ENCODE measurements around the gene SLC29A3. TPM values are rescaled to one million over a fixed set of nuclear protein-coding genes. Genes with fewer than 3 reads are reported as not detected.

The SLC29A3 gene
- total RNA-seq, 2 donors from 2014 or later = 14.1 to 16.8 TPM

GRCh38 chr10:71294091-71294561, 24.9 kb upstream of the SLC29A3 start:
- H3K36me3 ChIP-seq (ENCODE audit: control insufficient read depth, insufficient read depth, low read length) = peaks cover 12% of the 10 kb centered on the region
- TF ChIP-seq, protein P1, sequence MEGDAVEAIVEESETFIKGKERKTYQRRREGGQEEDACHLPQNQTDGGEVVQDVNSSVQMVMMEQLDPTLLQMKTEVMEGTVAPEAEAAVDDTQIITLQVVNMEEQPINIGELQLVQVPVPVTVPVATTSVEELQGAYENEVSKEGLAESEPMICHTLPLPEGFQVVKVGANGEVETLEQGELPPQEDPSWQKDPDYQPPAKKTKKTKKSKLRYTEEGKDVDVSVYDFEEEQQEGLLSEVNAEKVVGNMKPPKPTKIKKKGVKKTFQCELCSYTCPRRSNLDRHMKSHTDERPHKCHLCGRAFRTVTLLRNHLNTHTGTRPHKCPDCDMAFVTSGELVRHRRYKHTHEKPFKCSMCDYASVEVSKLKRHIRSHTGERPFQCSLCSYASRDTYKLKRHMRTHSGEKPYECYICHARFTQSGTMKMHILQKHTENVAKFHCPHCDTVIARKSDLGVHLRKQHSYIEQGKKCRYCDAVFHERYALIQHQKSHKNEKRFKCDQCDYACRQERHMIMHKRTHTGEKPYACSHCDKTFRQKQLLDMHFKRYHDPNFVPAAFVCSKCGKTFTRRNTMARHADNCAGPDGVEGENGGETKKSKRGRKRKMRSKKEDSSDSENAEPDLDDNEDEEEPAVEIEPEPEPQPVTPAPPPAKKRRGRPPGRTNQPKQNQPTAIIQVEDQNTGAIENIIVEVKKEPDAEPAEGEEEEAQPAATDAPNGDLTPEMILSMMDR (conservative IDR thresholded peaks at IDR 0.05) = no peak
- H3K4me3 Mint-ChIP-seq = no peak overlapping the region
- WGBS, 2 experiments (ENCODE audit: insufficient coverage in 1 of 2, insufficient read length in 1 of 2) = 90 to 93% methylated on average over 3 to 6 of the region's 6 CpGs
- H3K27me3 ChIP-seq (ENCODE audit: control insufficient read depth, insufficient read depth, low read length, poor library complexity, severe bottlenecking) = no peaks in the 10 kb centered on the region
- H3K4me3 ChIP-seq (ENCODE audit: low read length) = no peak overlapping the region
- H3K9me3 Mint-ChIP-seq = no peaks in the 10 kb centered on the region
- H3K36me3 Mint-ChIP-seq (ENCODE audit: low read depth) = peaks cover 21% of the 10 kb centered on the region
- H3K27me3 Mint-ChIP-seq (ENCODE audit: insufficient read depth) = no peaks in the 10 kb centered on the region
- peaks cover 6% of the 10 kb centered on the region for H3K9me3 ChIP-seq (ENCODE audit: control insufficient read depth, low read length)
- H3K4me1 Mint-ChIP-seq = peaks cover 5% of the 10 kb centered on the region
- H3K27ac Mint-ChIP-seq = no peak overlapping the region
- DNase-seq = no peak
- no peaks in the 10 kb centered on the region for H3K4me1 ChIP-seq (ENCODE audit: control insufficient read depth, insufficient read depth, low read length)
- no peak overlapping the region for H3K27ac ChIP-seq (ENCODE audit: low read depth, low read length)
- H3K9ac ChIP-seq (ENCODE audit: extremely low read depth, low read length, poor library complexity, severe bottlenecking) = no peak overlapping the region

DNA sequence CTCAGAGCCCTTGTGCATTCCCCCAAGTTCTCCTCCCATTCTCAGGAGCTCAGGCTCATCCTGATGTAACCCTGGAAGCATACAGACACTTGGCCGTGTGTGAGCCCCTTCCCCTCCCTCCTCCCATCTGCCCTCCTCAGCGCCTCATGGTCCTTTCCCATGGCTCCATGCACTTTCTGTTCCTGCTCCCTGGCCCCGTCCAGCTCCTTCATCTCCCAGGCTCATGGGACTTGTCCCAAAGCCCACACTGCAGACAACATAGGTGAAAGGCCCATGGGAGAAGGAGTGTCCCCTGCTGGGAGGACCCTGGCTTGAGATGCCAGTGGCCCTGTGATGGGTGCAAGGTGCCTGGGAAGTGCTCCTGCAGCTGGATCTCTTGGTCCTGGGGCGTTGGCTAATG, 24.2 kb upstream of the SLC29A3 start:
- Histone ChIP-seq H3K4me3 (ENCODE audit: low read length) (no peak overlapping the region), H3K27ac (ENCODE audit: low read depth, low read length) (no peak overlapping the region), H3K9ac (ENCODE audit: extremely low read depth, low read length, poor library complexity, severe bottlenecking) (no peak overlapping the region), H3K27me3 (ENCODE audit: control insufficient read depth, insufficient read depth, low read length, poor library complexity, severe bottlenecking) (no peaks in the 10 kb centered on the region), H3K4me1 (ENCODE audit: control insufficient read depth, insufficient read depth, low read length) (no peaks in the 10 kb centered on the region), H3K36me3 (ENCODE audit: control insufficient read depth, insufficient read depth, low read length) (peaks cover 8% of the 10 kb centered on the region), H3K9me3 (ENCODE audit: control insufficient read depth, low read length) (no peaks in the 10 kb centered on the region)
- Mint-ChIP-seq H3K4me3 (no peak overlapping the region), H3K27ac (no peak overlapping the region), H3K27me3 (ENCODE audit: insufficient read depth) (no peaks in the 10 kb centered on the region), H3K36me3 (ENCODE audit: low read depth) (peaks cover 17% of the 10 kb centered on the region), H3K9me3 (no peaks in the 10 kb centered on the region), H3K4me1 (peaks cover 5% of the 10 kb centered on the region)
- TF ChIP-seq, protein P1 (conservative IDR thresholded peaks at IDR 0.05) = no peak
- 88 to 92% methylated on average over 3 to 4 of the region's 4 CpGs for WGBS, 2 experiments (ENCODE audit: insufficient coverage in 1 of 2, insufficient read length in 1 of 2)
- no peak for DNase-seq

DNA sequence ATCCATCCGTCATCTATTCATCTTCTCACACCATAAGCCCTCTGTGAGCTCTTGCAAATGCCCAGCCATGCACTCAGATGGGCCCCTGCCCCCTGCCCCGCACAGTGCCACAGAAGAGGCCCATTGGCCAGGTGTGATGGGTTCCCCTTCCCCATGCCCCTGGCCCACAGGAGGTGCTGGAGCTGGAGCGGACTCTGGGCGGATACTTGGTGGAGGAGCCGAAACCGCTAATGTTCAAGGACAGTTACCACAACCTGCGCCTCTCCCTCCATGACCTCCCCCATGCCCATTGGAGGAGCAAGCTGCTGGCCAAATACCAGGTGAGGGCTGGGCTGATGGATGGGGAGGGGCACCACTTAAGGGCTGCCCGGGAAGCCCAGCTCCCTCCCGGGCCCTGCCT, 23.4 kb upstream of the SLC29A3 start:
- WGBS, 2 experiments (ENCODE audit: insufficient coverage in 1 of 2, insufficient read length in 1 of 2) = 90 to 95% methylated on average over 2 to 9 of the region's 9 CpGs
- no peaks in the 10 kb centered on the region for H3K9me3 Mint-ChIP-seq

More for the DNA sequence above, 23.4 kb upstream of the SLC29A3 start:
- TF ChIP-seq, protein P1 (conservative IDR thresholded peaks at IDR 0.05) = no peak
- Mint-ChIP-seq H3K36me3 (ENCODE audit: low read depth) (peaks cover 17% of the 10 kb centered on the region), H3K4me3 (no peak overlapping the region), H3K27me3 (ENCODE audit: insufficient read depth) (no peaks in the 10 kb centered on the region), H3K4me1 (no peaks in the 10 kb centered on the region), H3K27ac (no peak overlapping the region)
- H3K4me1 ChIP-seq (ENCODE audit: control insufficient read depth, insufficient read depth, low read length) = no peaks in the 10 kb centered on the region
- DNase-seq = no peak
- H3K9me3 ChIP-seq (ENCODE audit: control insufficient read depth, low read length) = no peaks in the 10 kb centered on the region
- H3K27me3 ChIP-seq (ENCODE audit: control insufficient read depth, insufficient read depth, low read length, poor library complexity, severe bottlenecking) = no peaks in the 10 kb centered on the region
- no peak overlapping the region for H3K27ac ChIP-seq (ENCODE audit: low read depth, low read length)
- peaks cover 8% of the 10 kb centered on the region for H3K36me3 ChIP-seq (ENCODE audit: control insufficient read depth, insufficient read depth, low read length)
- H3K4me3 ChIP-seq (ENCODE audit: low read length) = no peak overlapping the region
- H3K9ac ChIP-seq (ENCODE audit: extremely low read depth, low read length, poor library complexity, severe bottlenecking) = no peak overlapping the region

Measured in endodermal cell (in vitro differentiated cells).